IPS-18a (cell line): Measurements from ENCODE around the gene PTGER1.

Source experiments
- H3K27ac ChIP-seq: one replicate; pipeline ENCODE4 v1.5.1; 2013; ENCODE audit warnings: low read length
- H3K27me3 ChIP-seq: one replicate; pipeline ENCODE4 v1.6.1; 2013; ENCODE audit warnings: mild to moderate bottlenecking, low read length; ENCODE audit not compliant: control insufficient read depth, insufficient read depth
- H3K36me3 ChIP-seq: one replicate; pipeline ENCODE4 v1.6.1; 2013; ENCODE audit warnings: low read depth, low read length; ENCODE audit not compliant: control insufficient read depth
- H3K4me1 ChIP-seq: one replicate; pipeline ENCODE4 v1.6.1; 2013; ENCODE audit warnings: low read depth, low read length; ENCODE audit not compliant: control insufficient read depth
- H3K4me3 ChIP-seq: one replicate; pipeline ENCODE4 v1.5.1; 2013; ENCODE audit warnings: low read length
- H3K9ac ChIP-seq: one replicate; pipeline ENCODE4 v1.6.1; 2013; ENCODE audit warnings: mild to moderate bottlenecking, low read length, moderate library complexity
- H3K9me3 ChIP-seq: one replicate; pipeline ENCODE4 v1.6.1; 2013; ENCODE audit warnings: low read depth, low read length; ENCODE audit not compliant: control insufficient read depth

PTGER1 gene

DNA sequence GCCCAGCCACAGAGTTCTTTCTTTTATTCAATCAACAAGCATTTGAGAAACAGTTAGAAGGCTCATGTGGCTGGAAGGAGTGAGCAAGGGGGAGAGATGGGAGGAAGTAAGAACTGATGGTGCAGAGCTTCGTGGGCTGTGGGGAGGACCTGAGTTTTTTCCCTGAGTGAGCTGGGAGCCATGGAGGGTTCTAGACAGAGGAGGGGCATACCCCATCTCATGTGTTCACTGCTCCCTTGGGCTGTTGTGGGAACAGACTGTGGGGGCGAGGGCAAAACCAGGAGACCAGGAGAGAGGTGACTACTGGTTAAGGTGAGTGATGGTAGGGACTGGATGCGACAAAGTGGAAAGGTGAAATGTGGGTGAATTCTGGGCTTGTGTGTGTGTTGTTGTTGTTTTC is 44.4 kb downstream of the PTGER1 start:
- Histone ChIP-seq H3K4me1 (no peaks in the 10 kb centered on the region), H3K36me3 (no peaks in the 10 kb centered on the region), H3K9ac (no peak overlapping the region), H3K4me3 (no peak overlapping the region), H3K9me3 (no peaks in the 10 kb centered on the region), H3K27ac (no peak overlapping the region), H3K27me3 (peaks cover 14% of the 10 kb centered on the region)

- no peaks in the 10 kb centered on the region for H3K4me1 ChIP-seq
- no peaks in the 10 kb centered on the region for H3K9me3 ChIP-seq
- no peaks in the 10 kb centered on the region for H3K36me3 ChIP-seq
- no peak overlapping the region for H3K9ac ChIP-seq
- H3K4me3 ChIP-seq = no peak overlapping the region
- peaks cover 14% of the 10 kb centered on the region for H3K27me3 ChIP-seq
- H3K27ac ChIP-seq = no peak overlapping the region
Observed at GRCh38 chr19:14428882-14429416, 46.2 kb downstream of the PTGER1 start.

- no peaks in the 10 kb centered on the region for H3K9me3 ChIP-seq
- H3K27ac ChIP-seq = no peak overlapping the region
- peaks cover 3% of the 10 kb centered on the region for H3K4me1 ChIP-seq
- no peak overlapping the region for H3K4me3 ChIP-seq
- H3K27me3 ChIP-seq = peaks cover 11% of the 10 kb centered on the region
- no peak overlapping the region for H3K9ac ChIP-seq
- no peaks in the 10 kb centered on the region for H3K36me3 ChIP-seq
Observed at GRCh38 chr19:14427461-14427860, 47.7 kb downstream of the PTGER1 start.

DNA sequence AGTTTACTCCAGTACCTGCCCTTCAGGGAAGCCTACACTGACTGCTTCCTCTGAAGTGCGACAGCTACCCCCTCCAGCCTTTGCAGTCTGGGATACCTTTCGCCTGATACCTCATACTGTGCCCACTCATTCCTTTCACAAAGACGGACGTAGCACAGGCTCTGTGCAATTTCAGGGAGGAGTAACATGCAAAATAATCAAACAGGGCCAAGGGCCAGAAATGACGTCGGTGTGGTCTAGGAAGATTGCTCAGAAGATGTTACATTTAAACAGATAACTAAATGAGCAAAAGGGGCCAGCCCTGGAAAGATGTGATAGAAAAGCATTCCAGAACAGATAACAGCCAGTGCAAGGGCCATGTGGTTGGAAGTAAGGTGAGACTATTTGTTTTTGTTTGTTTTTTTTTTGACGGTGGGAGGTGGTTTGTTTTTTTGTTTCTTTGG is 49.4 kb downstream of the PTGER1 start:
- H3K27ac ChIP-seq = no peak overlapping the region
- peaks cover 3% of the 10 kb centered on the region for H3K4me1 ChIP-seq
- H3K9ac ChIP-seq = no peak overlapping the region
- no peak overlapping the region for H3K4me3 ChIP-seq
- H3K9me3 ChIP-seq = no peaks in the 10 kb centered on the region
- H3K27me3 ChIP-seq = no peaks in the 10 kb centered on the region
- H3K36me3 ChIP-seq = no peaks in the 10 kb centered on the region
